GM19397 (cell line): ENCODE data around the gene HM13.
"Not testable (repeated sequence)": the region's sequence is repeated elsewhere in the genome, so short reads cannot be mapped to it uniquely, and the experiment has no call there.

Source experiments
- ATAC-seq: cut with Tn5 transposase; IDR thresholded peaks from one replicate; pipeline ENCODE4 v1.9.1; 2021; ENCODE audit warnings: mild to moderate bottlenecking, moderate library complexity; ENCODE audit not compliant: unreplicated experiment

Gene HM13

GRCh38 chr20:31500527-31500926, 13.7 kb upstream of the HM13 start:
- no peak for ATAC-seq

GRCh38 chr20:31502884-31503673, 11.2 kb upstream of the HM13 start:
- peak; percentile 97 for ATAC-seq

GRCh38 chr20:31505903-31506302, 8.3 kb upstream of the HM13 start:
- no peak for ATAC-seq

GRCh38 chr20:31508517-31509244, 5.6 kb upstream of the HM13 start:
- no peak for ATAC-seq

GRCh38 chr20:31515072-31515774, 981 bp downstream of the HM13 start:
- no peak for ATAC-seq

- ATAC-seq = no peak
Measured at GRCh38 chr20:31515775-31516107, 1.5 kb downstream of the HM13 start.

GRCh38 chr20:31516166-31516565, 1.9 kb downstream of the HM13 start:
- ATAC-seq = no peak

GRCh38 chr20:31516651-31517050, 2.4 kb downstream of the HM13 start:
- ATAC-seq = no peak

- ATAC-seq = no peak
Measured at GRCh38 chr20:31517373-31517772, 3.1 kb downstream of the HM13 start.

GRCh38 chr20:31521267-31521666, 7.0 kb downstream of the HM13 start:
- not testable (repeated sequence) for ATAC-seq

- no peak for ATAC-seq
Measured at GRCh38 chr20:31522731-31523130, 8.5 kb downstream of the HM13 start.

- no peak for ATAC-seq
Measured at GRCh38 chr20:31523361-31524283, 9.4 kb downstream of the HM13 start.

- ATAC-seq = no peak
Measured at GRCh38 chr20:31527266-31527665, 13.0 kb downstream of the HM13 start.

GRCh38 chr20:31535298-31535697, 21.1 kb downstream of the HM13 start:
- ATAC-seq = no peak

- no peak for ATAC-seq
Measured at GRCh38 chr20:31536575-31536974, 22.3 kb downstream of the HM13 start.

- ATAC-seq = no peak
Measured at GRCh38 chr20:31537116-31537871, 23.1 kb downstream of the HM13 start.

GRCh38 chr20:31537890-31538289, 23.6 kb downstream of the HM13 start:
- ATAC-seq = no peak

- no peak for ATAC-seq
Measured at GRCh38 chr20:31538326-31538725, 24.1 kb downstream of the HM13 start.

GRCh38 chr20:31539636-31540035, 25.4 kb downstream of the HM13 start:
- ATAC-seq = not testable (repeated sequence)

GRCh38 chr20:31540406-31540805, 26.2 kb downstream of the HM13 start:
- no peak for ATAC-seq
